ENCODE measurements around the gene ZNF524.

Gene ZNF524

GRCh38 chr19:55621673-55622231, 21.7 kb downstream of the ZNF524 start:
- TF ChIP-seq FOXP2 (optimal IDR thresholded peaks at IDR 0.05; ENCODE audit: borderline replicate concordance, extremely low read depth, extremely low read length, insufficient read depth) (no peak), SIN3A (IDR thresholded peaks at IDR 0.05; ENCODE audit: borderline replicate concordance, insufficient read depth, low read length) (no peak), POLR2AphosphoS5 (IDR thresholded peaks at IDR 0.05; ENCODE audit: low read depth, low read length) (no peak), TAF1 (IDR thresholded peaks at IDR 0.05; ENCODE audit: borderline replicate concordance, insufficient read depth, low read length) (no peak)
- TF ChIP-seq, protein P1, sequence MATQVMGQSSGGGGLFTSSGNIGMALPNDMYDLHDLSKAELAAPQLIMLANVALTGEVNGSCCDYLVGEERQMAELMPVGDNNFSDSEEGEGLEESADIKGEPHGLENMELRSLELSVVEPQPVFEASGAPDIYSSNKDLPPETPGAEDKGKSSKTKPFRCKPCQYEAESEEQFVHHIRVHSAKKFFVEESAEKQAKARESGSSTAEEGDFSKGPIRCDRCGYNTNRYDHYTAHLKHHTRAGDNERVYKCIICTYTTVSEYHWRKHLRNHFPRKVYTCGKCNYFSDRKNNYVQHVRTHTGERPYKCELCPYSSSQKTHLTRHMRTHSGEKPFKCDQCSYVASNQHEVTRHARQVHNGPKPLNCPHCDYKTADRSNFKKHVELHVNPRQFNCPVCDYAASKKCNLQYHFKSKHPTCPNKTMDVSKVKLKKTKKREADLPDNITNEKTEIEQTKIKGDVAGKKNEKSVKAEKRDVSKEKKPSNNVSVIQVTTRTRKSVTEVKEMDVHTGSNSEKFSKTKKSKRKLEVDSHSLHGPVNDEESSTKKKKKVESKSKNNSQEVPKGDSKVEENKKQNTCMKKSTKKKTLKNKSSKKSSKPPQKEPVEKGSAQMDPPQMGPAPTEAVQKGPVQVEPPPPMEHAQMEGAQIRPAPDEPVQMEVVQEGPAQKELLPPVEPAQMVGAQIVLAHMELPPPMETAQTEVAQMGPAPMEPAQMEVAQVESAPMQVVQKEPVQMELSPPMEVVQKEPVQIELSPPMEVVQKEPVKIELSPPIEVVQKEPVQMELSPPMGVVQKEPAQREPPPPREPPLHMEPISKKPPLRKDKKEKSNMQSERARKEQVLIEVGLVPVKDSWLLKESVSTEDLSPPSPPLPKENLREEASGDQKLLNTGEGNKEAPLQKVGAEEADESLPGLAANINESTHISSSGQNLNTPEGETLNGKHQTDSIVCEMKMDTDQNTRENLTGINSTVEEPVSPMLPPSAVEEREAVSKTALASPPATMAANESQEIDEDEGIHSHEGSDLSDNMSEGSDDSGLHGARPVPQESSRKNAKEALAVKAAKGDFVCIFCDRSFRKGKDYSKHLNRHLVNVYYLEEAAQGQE (IDR thresholded peaks at IDR 0.05; ENCODE audit: insufficient read depth in 1 of 2, low read depth in 2 of 2, low read length in 2 of 2), result no peak

DNA sequence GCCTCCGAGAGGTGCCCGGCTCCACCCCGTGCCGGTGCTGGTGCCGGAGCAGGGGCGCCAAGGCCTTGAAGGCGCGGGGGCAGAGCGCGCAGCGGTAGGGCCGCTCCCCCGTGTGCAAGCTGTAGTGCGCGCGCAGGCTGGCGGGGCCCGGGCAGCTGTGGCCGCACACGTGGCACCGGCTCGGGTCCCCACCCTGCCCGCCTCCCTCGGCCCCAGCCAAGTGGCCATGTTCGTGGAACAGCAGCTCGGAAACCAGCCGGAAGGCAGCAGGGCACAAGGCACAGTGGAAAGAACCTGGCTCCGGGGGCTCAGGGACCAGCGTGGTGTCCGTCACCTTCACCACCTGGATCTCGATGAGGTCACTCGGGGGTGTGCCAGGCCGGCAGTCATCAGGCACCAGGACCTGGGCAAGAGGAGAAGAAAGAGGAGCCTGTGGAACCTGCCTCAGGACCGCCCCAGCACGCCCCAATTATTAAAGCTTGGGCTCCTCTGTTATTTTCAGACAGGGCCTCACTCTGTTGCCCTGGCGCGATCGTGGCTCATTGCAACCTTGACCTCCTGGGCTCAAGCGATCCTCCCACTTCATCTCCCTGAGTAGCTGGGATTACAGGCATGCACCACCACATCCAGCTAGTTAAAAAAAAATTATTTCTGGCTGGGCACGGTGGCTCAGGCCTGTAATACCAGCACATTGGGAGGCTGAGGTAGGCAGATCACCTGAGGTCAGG, 22.3 kb downstream of the ZNF524 start:
- TF ChIP-seq TAF1 (IDR thresholded peaks at IDR 0.05; ENCODE audit: borderline replicate concordance, insufficient read depth, low read length) (no peak), POLR2AphosphoS5 (IDR thresholded peaks at IDR 0.05; ENCODE audit: low read depth, low read length) (no peak), FOXP2 (optimal IDR thresholded peaks at IDR 0.05; ENCODE audit: borderline replicate concordance, extremely low read depth, extremely low read length, insufficient read depth) (no peak), SIN3A (IDR thresholded peaks at IDR 0.05; ENCODE audit: borderline replicate concordance, insufficient read depth, low read length) (no peak)
- TF ChIP-seq, protein P1 (IDR thresholded peaks at IDR 0.05; ENCODE audit: insufficient read depth in 1 of 2, low read depth in 2 of 2, low read length in 2 of 2), result no peak

GRCh38 chr19:55623130-55623529, 23.0 kb downstream of the ZNF524 start:
- no peak for TF ChIP-seq POLR2AphosphoS5 (IDR thresholded peaks at IDR 0.05; ENCODE audit: low read depth, low read length)
- TF ChIP-seq, protein P1 (IDR thresholded peaks at IDR 0.05; ENCODE audit: insufficient read depth in 1 of 2, low read depth in 2 of 2, low read length in 2 of 2), result no peak
- no peak for TF ChIP-seq TAF1 (IDR thresholded peaks at IDR 0.05; ENCODE audit: borderline replicate concordance, insufficient read depth, low read length)
- no peak for TF ChIP-seq FOXP2 (optimal IDR thresholded peaks at IDR 0.05; ENCODE audit: borderline replicate concordance, extremely low read depth, extremely low read length, insufficient read depth)
- no peak for TF ChIP-seq SIN3A (IDR thresholded peaks at IDR 0.05; ENCODE audit: borderline replicate concordance, insufficient read depth, low read length)

- TF ChIP-seq, protein P1 (IDR thresholded peaks at IDR 0.05; ENCODE audit: insufficient read depth in 1 of 2, low read depth in 2 of 2, low read length in 2 of 2), result no peak
- TF ChIP-seq TAF1 (IDR thresholded peaks at IDR 0.05; ENCODE audit: borderline replicate concordance, insufficient read depth, low read length) (no peak), POLR2AphosphoS5 (IDR thresholded peaks at IDR 0.05; ENCODE audit: low read depth, low read length) (no peak), SIN3A (IDR thresholded peaks at IDR 0.05; ENCODE audit: borderline replicate concordance, insufficient read depth, low read length) (no peak), FOXP2 (optimal IDR thresholded peaks at IDR 0.05; ENCODE audit: borderline replicate concordance, extremely low read depth, extremely low read length, insufficient read depth) (no peak)
Measured at GRCh38 chr19:55623561-55623960, 23.5 kb downstream of the ZNF524 start.
